Mammary epithelial cell (primary cell): ENCODE measurements around the gene CHSY1.

Experiments
- EZH2 ChIP-seq: IDR thresholded peaks from 2 replicates; pipeline ENCODE4 v1.6.1; 2012; ENCODE audit warnings: low read length, inconsistent platforms, borderline replicate concordance
- TF ChIP-seq, protein P1 (sequence below), 2 donors: IDR thresholded peaks in 1 of 2; conservative IDR thresholded peaks in 1 of 2; 2 replicates each; pipeline ENCODE4 v1.5.1; 2011 to 2012; ENCODE audit warnings: inconsistent platforms in 2 of 2, low read length in 2 of 2, mild to moderate bottlenecking in 2 of 2, control low read depth in 1 of 2, low read depth in 1 of 2; ENCODE audit not compliant: insufficient read depth in 1 of 2; ENCODE audit errors: extremely low read depth in 1 of 2

DNA sequence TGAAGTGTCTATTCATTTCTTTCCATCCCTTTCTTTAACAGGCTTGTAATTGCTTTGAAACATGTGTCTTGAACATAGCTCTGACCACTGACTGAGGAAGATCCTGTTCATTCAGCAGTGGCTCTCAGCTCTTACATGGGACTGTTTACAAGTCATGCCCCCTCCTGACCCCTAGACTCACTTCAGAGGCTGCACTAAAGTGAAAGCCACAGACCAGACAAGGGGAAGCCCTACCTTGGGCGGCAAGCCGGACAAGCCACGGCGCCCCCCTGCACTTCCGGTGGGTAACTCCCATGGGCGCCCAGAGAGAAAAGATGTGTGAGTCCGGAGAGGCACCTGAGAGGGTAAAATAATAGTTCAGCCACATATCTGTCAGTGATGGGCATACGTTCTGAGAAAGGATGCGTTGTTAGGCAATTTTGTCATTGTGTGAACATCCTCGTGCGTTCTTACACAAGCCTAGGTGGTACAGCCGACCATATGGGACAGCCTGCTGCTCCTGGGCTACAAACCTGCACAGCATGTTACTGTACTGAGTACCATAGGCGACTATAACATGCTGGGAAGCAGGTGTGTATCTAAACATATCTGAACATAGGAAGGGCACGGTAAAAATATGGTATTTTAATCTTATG is 116.2 kb downstream of the CHSY1 start:
- TF ChIP-seq, protein P1, sequence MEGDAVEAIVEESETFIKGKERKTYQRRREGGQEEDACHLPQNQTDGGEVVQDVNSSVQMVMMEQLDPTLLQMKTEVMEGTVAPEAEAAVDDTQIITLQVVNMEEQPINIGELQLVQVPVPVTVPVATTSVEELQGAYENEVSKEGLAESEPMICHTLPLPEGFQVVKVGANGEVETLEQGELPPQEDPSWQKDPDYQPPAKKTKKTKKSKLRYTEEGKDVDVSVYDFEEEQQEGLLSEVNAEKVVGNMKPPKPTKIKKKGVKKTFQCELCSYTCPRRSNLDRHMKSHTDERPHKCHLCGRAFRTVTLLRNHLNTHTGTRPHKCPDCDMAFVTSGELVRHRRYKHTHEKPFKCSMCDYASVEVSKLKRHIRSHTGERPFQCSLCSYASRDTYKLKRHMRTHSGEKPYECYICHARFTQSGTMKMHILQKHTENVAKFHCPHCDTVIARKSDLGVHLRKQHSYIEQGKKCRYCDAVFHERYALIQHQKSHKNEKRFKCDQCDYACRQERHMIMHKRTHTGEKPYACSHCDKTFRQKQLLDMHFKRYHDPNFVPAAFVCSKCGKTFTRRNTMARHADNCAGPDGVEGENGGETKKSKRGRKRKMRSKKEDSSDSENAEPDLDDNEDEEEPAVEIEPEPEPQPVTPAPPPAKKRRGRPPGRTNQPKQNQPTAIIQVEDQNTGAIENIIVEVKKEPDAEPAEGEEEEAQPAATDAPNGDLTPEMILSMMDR (conservative IDR thresholded peaks at IDR 0.05 in 1 of 2, IDR thresholded peaks at IDR 0.05 in 1 of 2; ENCODE audit: extremely low read depth in 1 of 2, insufficient read depth in 1 of 2, low read depth in 1 of 2, low read length in 2 of 2): no peak
- no peak for TF ChIP-seq EZH2
